ENCODE measurements around the gene HTR2C.

DNA sequence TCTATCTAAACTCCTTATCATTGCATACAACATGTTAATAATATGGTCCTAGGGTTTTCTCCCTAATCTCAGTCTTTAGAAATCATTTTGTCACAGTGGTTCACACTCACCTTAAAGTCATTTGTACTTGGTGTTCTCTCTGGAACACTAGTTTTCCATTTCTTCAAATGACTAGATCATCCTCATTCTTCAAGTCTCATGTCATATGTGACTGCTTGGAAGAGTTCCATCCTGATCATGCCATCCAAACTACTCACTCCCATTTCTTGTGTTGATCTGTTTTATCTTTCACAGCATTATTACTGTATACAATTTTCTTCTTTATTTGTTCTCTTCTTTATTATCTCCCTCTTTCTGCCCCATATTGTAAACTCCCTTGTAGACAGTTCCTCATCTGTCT, 66.5 kb downstream of the HTR2C start:
- no peak for TF ChIP-seq POLR2A (IDR thresholded peaks at IDR 0.05)
- TF ChIP-seq, protein P1, sequence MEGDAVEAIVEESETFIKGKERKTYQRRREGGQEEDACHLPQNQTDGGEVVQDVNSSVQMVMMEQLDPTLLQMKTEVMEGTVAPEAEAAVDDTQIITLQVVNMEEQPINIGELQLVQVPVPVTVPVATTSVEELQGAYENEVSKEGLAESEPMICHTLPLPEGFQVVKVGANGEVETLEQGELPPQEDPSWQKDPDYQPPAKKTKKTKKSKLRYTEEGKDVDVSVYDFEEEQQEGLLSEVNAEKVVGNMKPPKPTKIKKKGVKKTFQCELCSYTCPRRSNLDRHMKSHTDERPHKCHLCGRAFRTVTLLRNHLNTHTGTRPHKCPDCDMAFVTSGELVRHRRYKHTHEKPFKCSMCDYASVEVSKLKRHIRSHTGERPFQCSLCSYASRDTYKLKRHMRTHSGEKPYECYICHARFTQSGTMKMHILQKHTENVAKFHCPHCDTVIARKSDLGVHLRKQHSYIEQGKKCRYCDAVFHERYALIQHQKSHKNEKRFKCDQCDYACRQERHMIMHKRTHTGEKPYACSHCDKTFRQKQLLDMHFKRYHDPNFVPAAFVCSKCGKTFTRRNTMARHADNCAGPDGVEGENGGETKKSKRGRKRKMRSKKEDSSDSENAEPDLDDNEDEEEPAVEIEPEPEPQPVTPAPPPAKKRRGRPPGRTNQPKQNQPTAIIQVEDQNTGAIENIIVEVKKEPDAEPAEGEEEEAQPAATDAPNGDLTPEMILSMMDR (IDR thresholded peaks at IDR 0.05): no peak
